Activated naive CD8-positive, alpha-beta T cell treated with anti-CD3 and anti-CD28 coated beads, Interleukin-2, amount 50 U/mL, for 24 hours (primary cell): ENCODE measurements around the gene RANBP9.
A peak's percentile ranks its signal among the peaks of the same experiment; 100 is the strongest.

Experiments
- ATAC-seq: fragments of 150-1000 bp; cut with Tn5 transposase; one replicate; pipeline ENCODE4 v1.10.0; 2021
- DNase-seq: peaks from one replicate; pipeline ENCODE4 v3.0.0; 2021
- H3K27ac Mint-ChIP-seq: one replicate; pipeline ENCODE4 v1.8.0; 2021; ENCODE audit warnings: mild to moderate bottlenecking, mixed read lengths
- H3K27me3 Mint-ChIP-seq: one replicate; pipeline ENCODE4 v1.8.0; 2021; ENCODE audit warnings: mixed read lengths
- H3K36me3 Mint-ChIP-seq: one replicate; pipeline ENCODE4 v1.8.0; 2021; ENCODE audit warnings: low read depth, mixed read lengths
- H3K4me1 Mint-ChIP-seq: one replicate; pipeline ENCODE4 v1.8.0; 2021; ENCODE audit warnings: mixed read lengths
- H3K4me3 Mint-ChIP-seq: one replicate; pipeline ENCODE4 v1.8.0; 2021; ENCODE audit warnings: mild to moderate bottlenecking, moderate library complexity, mixed read lengths
- H3K9me3 Mint-ChIP-seq: one replicate; pipeline ENCODE4 v1.8.0; 2021; ENCODE audit warnings: mixed read lengths

Gene RANBP9

GRCh38 chr6:13629459-13630116 is 82.0 kb downstream of the RANBP9 start:
- no peak for ATAC-seq
- H3K27ac Mint-ChIP-seq = peak overlapping the region; percentile 95
- peak overlapping the region; percentile 22 for H3K4me3 Mint-ChIP-seq
- H3K4me1 Mint-ChIP-seq = peaks cover 31% of the 10 kb centered on the region
- no peaks in the 10 kb centered on the region for H3K9me3 Mint-ChIP-seq
- peaks cover 60% of the 10 kb centered on the region for H3K36me3 Mint-ChIP-seq
- DNase-seq = no peak
- H3K27me3 Mint-ChIP-seq = no peaks in the 10 kb centered on the region

DNA sequence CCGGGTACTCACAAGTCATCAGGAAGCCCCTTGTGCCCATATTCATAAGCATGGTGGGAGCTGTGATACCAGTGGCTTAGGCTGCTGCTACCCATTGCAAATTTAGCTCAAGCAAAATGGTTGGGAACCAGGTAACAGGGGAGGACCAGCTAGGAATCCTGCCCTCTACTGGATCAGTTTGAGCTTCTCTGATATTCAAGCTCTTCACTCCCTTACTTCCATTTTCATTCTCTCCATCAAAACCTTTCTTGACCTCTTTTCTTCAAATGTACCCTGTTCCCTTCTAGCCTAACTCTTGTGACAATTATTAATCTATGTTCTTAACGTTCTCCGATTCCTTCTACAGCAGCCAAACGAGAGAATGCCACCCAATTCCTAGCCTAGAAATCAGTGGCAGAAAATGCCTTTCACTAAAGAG is 86.8 kb downstream of the RANBP9 start:
- peaks cover 16% of the 10 kb centered on the region for H3K4me1 Mint-ChIP-seq
- DNase-seq = no peak
- no peaks in the 10 kb centered on the region for H3K27me3 Mint-ChIP-seq
- H3K36me3 Mint-ChIP-seq = peaks cover 63% of the 10 kb centered on the region
- H3K27ac Mint-ChIP-seq = peak overlapping the region; percentile 70
- ATAC-seq = peak; percentile 88
- H3K4me3 Mint-ChIP-seq = no peak overlapping the region
- no peaks in the 10 kb centered on the region for H3K9me3 Mint-ChIP-seq

DNA sequence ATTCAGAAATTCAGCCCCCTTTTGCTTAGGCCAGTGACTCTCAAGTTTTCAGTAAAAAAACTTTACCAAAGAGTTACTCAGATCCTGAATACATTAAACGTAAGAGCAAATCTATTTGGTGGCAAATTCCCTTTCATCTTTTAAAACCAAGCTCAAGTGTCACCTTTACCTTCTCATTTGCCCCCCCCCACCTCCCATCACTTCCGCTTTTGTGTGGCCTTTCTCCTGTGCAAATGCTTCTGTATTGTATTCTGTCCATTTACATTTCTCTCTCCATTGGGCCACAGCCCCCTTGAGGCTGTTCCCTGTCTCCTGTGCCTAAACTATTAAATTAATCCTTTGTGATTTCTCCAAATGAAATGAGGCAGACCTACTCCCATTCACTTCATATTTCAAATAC is 94.6 kb downstream of the RANBP9 start:
- no peak for ATAC-seq
- Mint-ChIP-seq H3K4me3 (peak overlapping the region; percentile 99), H3K36me3 (peaks cover 58% of the 10 kb centered on the region)

GRCh38 chr6:13615792-13616120 is 95.9 kb downstream of the RANBP9 start:
- H3K9me3 Mint-ChIP-seq = no peaks in the 10 kb centered on the region
- H3K4me3 Mint-ChIP-seq = peak overlapping the region; percentile 99
- H3K36me3 Mint-ChIP-seq = peaks cover 48% of the 10 kb centered on the region
- H3K27ac Mint-ChIP-seq = peak overlapping the region; percentile 97
- peaks cover 2% of the 10 kb centered on the region for H3K27me3 Mint-ChIP-seq
- peak; percentile 31 for ATAC-seq
- peaks cover 51% of the 10 kb centered on the region for H3K4me1 Mint-ChIP-seq
- DNase-seq = peak; percentile 67

More for the DNA sequence above, 94.6 kb downstream of the RANBP9 start:
- Mint-ChIP-seq H3K4me1 (peaks cover 44% of the 10 kb centered on the region), H3K27me3 (peaks cover 2% of the 10 kb centered on the region), H3K9me3 (no peaks in the 10 kb centered on the region), H3K27ac (peak overlapping the region; percentile 97)
- no peak for DNase-seq

DNA sequence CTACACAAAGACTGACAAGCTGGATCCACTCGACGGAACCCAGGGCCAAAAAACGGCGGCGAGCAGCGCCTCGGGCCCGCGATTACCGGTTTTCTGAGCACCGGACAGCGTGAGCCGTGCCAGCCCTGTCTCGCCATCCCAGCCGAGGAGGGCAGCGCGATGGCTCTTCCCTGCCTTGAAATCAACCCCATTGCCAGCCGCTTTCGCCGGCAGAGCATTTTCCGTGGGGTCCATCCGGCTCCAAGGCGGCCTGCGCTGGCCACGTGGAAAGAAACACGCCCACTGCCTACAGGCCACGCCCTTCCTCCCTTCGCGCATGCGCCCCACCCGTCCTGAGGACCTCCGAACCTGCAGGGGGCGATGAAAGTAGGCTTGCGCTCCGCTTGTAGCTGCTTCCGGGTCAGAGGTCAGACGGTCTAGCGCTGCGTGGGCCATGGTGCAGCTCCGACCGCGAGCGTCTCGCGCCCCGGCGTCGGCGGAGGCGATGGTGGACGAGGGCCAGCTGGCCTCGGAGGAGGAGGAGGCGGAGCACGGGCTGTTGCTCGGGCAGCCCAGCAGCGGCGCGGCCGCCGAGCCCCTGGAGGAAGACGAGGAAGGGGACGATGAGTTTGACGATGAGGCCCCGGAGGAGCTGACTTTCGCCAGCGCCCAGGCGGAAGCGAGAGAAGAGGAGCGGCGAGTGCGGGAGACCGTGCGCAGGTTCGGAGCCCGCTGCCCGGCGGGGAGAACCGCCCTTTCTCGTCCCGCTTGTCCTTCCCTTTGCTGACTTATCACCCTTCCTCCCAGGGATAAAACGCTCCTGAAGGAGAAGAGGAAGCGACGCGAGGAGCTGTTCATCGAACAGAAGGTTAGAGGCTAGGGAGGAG is 96.5 kb downstream of the RANBP9 start, which contains the start of gene NOL7:
Gene NOL7 (plus strand): TSS at position 410 of the 866 bp plus-strand sequence. CDS start 24 bp downstream, at position 434.
- H3K27me3 Mint-ChIP-seq = peaks cover 2% of the 10 kb centered on the region
- peaks cover 45% of the 10 kb centered on the region for H3K36me3 Mint-ChIP-seq
- DNase-seq (peak; percentile 99), ATAC-seq (peak; percentile 95)
- H3K4me3 Mint-ChIP-seq = peak within 1 kb of the TSS; percentile 99
- peaks cover 51% of the 10 kb centered on the region for H3K4me1 Mint-ChIP-seq
- H3K27ac Mint-ChIP-seq = peak within 1 kb of the TSS; percentile 97
- H3K9me3 Mint-ChIP-seq = no peaks in the 10 kb centered on the region

DNA sequence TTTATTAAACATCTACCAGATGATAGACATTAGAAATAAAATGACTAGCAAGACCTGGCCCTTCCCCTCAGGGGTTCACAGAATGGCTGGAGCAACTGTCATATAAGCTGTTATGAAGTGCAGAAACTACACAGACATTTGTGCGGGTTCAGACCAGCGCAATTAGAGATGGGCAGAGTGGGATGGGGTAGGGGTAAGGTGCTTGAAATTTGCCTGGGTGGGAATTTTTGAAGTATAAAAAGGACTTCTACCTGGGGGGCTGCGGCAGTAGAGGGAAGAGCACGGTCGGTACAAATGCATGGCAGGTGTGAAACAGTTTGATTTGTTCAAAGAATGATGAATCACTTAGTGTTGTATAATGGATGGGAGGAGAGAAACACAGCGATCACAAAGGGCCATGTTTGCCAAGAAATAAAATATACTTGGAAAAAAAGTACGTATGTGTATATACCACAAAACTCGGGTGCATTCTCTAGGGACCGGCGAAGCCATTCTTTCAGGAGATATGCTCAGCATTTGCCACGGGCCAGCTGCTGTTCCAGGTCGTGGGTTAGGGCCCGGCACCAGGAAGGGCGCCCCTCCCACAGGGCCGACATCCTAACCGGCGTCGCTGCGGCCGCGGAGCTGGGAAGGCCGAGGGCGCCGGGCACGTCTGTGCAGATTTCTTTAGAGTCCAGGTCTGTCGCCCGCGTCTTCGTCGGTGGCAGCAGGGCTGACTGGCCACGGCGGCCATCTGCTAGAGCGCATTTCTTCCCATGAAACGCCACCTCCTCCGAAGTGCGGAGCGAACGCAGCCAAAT is 97.3 kb downstream of the RANBP9 start:
- H3K27ac Mint-ChIP-seq = peak overlapping the region; percentile 97
- H3K4me3 Mint-ChIP-seq = peak overlapping the region; percentile 99
- peak; percentile 43 for DNase-seq
- H3K27me3 Mint-ChIP-seq = peaks cover 2% of the 10 kb centered on the region
- peaks cover 51% of the 10 kb centered on the region for H3K4me1 Mint-ChIP-seq
- H3K36me3 Mint-ChIP-seq = peaks cover 38% of the 10 kb centered on the region
- no peaks in the 10 kb centered on the region for H3K9me3 Mint-ChIP-seq
- peak; percentile 13 for ATAC-seq

DNA sequence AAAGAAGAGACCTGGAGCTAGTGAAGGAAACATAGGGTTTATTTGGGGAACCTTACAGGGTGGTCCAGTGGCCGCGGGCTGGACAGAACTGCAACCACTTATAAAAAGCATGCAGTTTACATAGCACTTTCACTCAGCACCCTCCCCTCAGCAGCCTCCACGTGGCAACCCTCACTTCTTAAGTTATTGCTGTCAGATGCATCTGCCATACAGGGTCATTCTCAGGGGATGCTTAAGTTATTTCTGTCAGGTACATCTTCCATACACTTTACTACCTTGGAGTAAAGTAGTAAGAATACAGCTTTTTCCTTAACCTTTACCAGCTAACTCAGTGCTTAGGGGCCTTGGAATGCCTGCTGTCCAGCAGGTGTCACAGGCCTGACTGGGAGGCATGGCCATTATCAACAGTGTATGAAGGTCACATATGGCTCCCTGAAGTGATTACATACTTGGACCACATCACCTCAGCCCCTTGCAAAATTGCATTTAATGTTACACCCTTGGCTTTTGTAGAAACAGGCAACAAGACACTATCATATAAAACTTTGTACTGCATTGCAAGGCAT is 98.5 kb downstream of the RANBP9 start:
- Mint-ChIP-seq H3K9me3 (no peaks in the 10 kb centered on the region), H3K4me1 (peaks cover 47% of the 10 kb centered on the region), H3K36me3 (peaks cover 32% of the 10 kb centered on the region), H3K27me3 (peaks cover 2% of the 10 kb centered on the region), H3K4me3 (peak overlapping the region; percentile 99), H3K27ac (no peak overlapping the region)
- ATAC-seq = no peak
- DNase-seq = no peak

- DNase-seq (no peak), ATAC-seq (no peak)
- Mint-ChIP-seq H3K4me3 (no peak overlapping the region), H3K27me3 (peaks cover 2% of the 10 kb centered on the region), H3K9me3 (no peaks in the 10 kb centered on the region), H3K4me1 (peaks cover 37% of the 10 kb centered on the region), H3K36me3 (peaks cover 21% of the 10 kb centered on the region), H3K27ac (peak overlapping the region; percentile 84)
Measured at GRCh38 chr6:13611715-13612114, 99.9 kb downstream of the RANBP9 start.

DNA sequence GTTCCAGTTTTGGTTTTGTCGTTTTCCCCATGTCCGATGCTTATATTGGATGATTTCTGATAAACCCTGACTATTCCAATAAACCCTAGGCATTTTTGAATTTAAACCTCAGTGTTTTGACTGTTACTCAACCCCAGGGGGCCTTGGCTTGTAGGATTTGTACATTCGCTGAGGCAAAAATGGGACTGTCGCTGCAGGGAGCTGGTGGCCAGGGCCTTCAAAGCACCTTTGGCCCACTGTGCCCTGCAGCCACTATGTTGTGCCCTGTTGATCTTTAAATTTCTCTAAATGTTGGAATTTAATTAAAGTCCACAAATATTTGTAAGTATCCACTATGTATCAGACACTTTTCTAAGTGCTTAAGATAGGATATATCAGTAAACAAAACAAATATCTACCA is 106.0 kb downstream of the RANBP9 start:
- no peaks in the 10 kb centered on the region for H3K27me3 Mint-ChIP-seq
- no peaks in the 10 kb centered on the region for H3K9me3 Mint-ChIP-seq
- H3K36me3 Mint-ChIP-seq = peaks cover 27% of the 10 kb centered on the region
- DNase-seq (no peak), ATAC-seq (no peak)
- no peak overlapping the region for H3K27ac Mint-ChIP-seq
- peaks cover 2% of the 10 kb centered on the region for H3K4me1 Mint-ChIP-seq
- H3K4me3 Mint-ChIP-seq = no peak overlapping the region

DNA sequence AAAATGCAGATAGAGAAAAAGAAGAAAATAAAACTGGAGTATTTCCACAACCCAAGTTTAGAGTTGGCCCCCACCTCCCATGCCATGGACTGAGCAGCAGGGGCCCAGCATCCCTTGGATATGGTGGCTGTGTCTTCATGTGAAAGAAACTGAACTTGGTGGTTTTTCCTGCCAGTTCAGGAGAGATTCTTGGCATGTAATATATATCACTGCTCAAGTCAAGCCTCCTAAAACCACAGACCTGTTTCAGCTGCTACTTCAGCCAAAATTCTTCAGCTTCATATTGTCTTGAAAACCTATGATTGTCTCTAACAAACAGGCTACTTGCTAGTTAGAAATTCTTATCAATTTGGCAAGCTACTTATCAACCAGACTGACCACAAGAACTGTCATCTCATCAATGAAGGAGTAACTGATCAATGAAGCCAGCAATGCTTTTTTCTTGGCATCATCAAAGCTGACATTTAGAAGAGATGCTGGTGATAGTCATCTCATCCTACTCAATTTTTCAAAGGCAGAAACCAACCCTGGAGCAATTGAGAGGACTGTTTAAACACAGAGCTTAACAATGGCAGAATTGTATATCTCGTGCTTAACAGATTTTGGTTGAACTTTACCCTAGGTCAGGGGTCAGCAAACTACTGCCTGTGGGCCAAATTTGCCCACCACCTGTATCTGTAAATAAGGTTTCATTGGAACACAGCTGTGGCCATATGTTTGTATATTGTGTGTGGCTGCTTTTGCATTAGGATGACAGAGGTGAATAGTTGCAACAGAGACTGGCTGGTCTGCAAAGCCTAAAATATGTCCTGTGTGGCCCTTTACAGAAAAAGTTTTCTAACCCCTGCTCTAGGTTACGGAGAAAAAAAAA is 106.9 kb downstream of the RANBP9 start:
- Mint-ChIP-seq H3K27me3 (no peaks in the 10 kb centered on the region), H3K36me3 (peaks cover 27% of the 10 kb centered on the region), H3K4me1 (peaks cover 2% of the 10 kb centered on the region), H3K4me3 (no peak overlapping the region), H3K9me3 (no peaks in the 10 kb centered on the region), H3K27ac (no peak overlapping the region)
- ATAC-seq (no peak), DNase-seq (no peak)

- no peak overlapping the region for H3K4me3 Mint-ChIP-seq
- peaks cover 2% of the 10 kb centered on the region for H3K4me1 Mint-ChIP-seq
- H3K9me3 Mint-ChIP-seq = no peaks in the 10 kb centered on the region
- ATAC-seq (no peak), DNase-seq (no peak)
- peaks cover 27% of the 10 kb centered on the region for H3K36me3 Mint-ChIP-seq
- H3K27me3 Mint-ChIP-seq = no peaks in the 10 kb centered on the region
- no peak overlapping the region for H3K27ac Mint-ChIP-seq
Measured at GRCh38 chr6:13604135-13604534, 107.5 kb downstream of the RANBP9 start.

GRCh38 chr6:13600036-13600435 is 111.6 kb downstream of the RANBP9 start:
- Mint-ChIP-seq H3K27ac (no peak overlapping the region), H3K9me3 (no peaks in the 10 kb centered on the region), H3K4me3 (no peak overlapping the region), H3K4me1 (peaks cover 2% of the 10 kb centered on the region), H3K27me3 (no peaks in the 10 kb centered on the region), H3K36me3 (peaks cover 29% of the 10 kb centered on the region)
- ATAC-seq (no peak), DNase-seq (no peak)

DNA sequence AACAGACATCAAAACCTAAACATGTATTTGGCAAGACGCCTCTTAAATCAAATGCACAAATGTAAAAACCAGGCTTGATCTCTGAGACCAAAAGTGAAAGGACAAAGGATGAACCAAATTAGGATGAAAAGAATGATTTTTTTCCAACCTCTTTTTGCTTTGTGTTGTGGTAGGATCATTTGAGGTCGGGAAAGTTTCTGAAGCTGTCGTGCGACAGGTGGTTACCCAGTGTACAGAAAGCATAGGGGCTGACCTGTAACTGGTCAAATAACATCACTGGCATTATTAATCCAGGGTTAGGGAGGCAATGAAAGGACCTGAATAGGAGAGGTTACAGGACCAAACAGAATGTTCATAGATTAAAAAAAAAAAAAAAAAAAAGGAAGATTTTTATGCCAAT is 114.6 kb downstream of the RANBP9 start:
- Mint-ChIP-seq H3K36me3 (peaks cover 20% of the 10 kb centered on the region), H3K9me3 (no peaks in the 10 kb centered on the region), H3K27ac (no peak overlapping the region)

More for the DNA sequence above, 114.6 kb downstream of the RANBP9 start:
- Mint-ChIP-seq H3K4me3 (no peak overlapping the region), H3K27me3 (no peaks in the 10 kb centered on the region), H3K4me1 (no peaks in the 10 kb centered on the region)
- ATAC-seq (no peak), DNase-seq (no peak)
